COR-L47 (cell line): ENCODE data around the gene BANP.
"Not testable (repeated sequence)": the region's sequence is repeated elsewhere in the genome, so short reads cannot be mapped to it uniquely, and the experiment has no call there.

Experiments
- DNase-seq: peaks from one replicate; lab custom pipeline; 2025; lab: John Stamatoyannopoulos, UW

Gene BANP

GRCh38 chr16:87996962-87997880, 46.0 kb downstream of the BANP start:
- DNase-seq: no peak

GRCh38 chr16:87998184-87998793, 47.1 kb downstream of the BANP start:
- not testable (repeated sequence) for DNase-seq

GRCh38 chr16:87998992-87999391, 47.8 kb downstream of the BANP start:
- not testable (repeated sequence) for DNase-seq

- no peak for DNase-seq
These were observed 51.0 kb downstream of the BANP start for GRCh38 chr16:88002211-88002610.

- no peak for DNase-seq
These were observed 51.5 kb downstream of the BANP start for GRCh38 chr16:88002749-88003148.

- DNase-seq: no peak
These were observed 52.1 kb downstream of the BANP start for GRCh38 chr16:88003316-88003715.

- DNase-seq: no peak
These were observed 52.5 kb downstream of the BANP start for GRCh38 chr16:88003736-88004135.

GRCh38 chr16:88004391-88004790, 53.2 kb downstream of the BANP start:
- no peak for DNase-seq

- DNase-seq: no peak
These were observed 53.9 kb downstream of the BANP start for GRCh38 chr16:88005181-88005581.

GRCh38 chr16:88005968-88006367, 54.7 kb downstream of the BANP start:
- no peak for DNase-seq

GRCh38 chr16:88007321-88007731, 56.1 kb downstream of the BANP start:
- DNase-seq: no peak

GRCh38 chr16:88008840-88009239, 57.6 kb downstream of the BANP start:
- DNase-seq: no peak

GRCh38 chr16:88009563-88010342, 58.5 kb downstream of the BANP start:
- DNase-seq: no peak

- DNase-seq: no peak
These were observed 59.2 kb downstream of the BANP start for GRCh38 chr16:88010343-88010967.

- no peak for DNase-seq
These were observed 59.8 kb downstream of the BANP start for GRCh38 chr16:88010968-88011483.

GRCh38 chr16:88012360-88012759, 61.1 kb downstream of the BANP start:
- DNase-seq: no peak

- no peak for DNase-seq
These were observed 61.9 kb downstream of the BANP start for GRCh38 chr16:88013091-88013609.

GRCh38 chr16:88013766-88014251, 62.6 kb downstream of the BANP start:
- DNase-seq: no peak

GRCh38 chr16:88014252-88014781, 63.1 kb downstream of the BANP start:
- DNase-seq: no peak

GRCh38 chr16:88014954-88015805, 63.9 kb downstream of the BANP start:
- no peak for DNase-seq
